GM10847 (cell line): ENCODE measurements around the gene USP3.
A peak's percentile ranks its signal among the peaks of the same experiment; 100 is the strongest.

Source experiments
- POLR2A ChIP-seq: IDR thresholded peaks from 2 replicates; pipeline ENCODE4 v1.6.1; 2011; ENCODE audit not compliant: insufficient read length; ENCODE audit errors: extremely low read depth

USP3 gene

GRCh38 chr15:63504247-63504978 lies at the start of gene USP3:
Gene USP3, plus strand, starts transcription at chr15:63504593. Its CDS starts 147 bp downstream, at chr15:63504740.
- TF ChIP-seq POLR2A: peak; percentile 68

- TF ChIP-seq POLR2A: no peak
Observed at GRCh38 chr15:63456258-63456657, 48.1 kb upstream of the USP3 start.

- TF ChIP-seq POLR2A: no peak
Observed at GRCh38 chr15:63457379-63457778, 47.0 kb upstream of the USP3 start.

GRCh38 chr15:63458026-63458425 lies 46.4 kb upstream of the USP3 start:
- TF ChIP-seq POLR2A: no peak

GRCh38 chr15:63458794-63459395 lies 45.5 kb upstream of the USP3 start:
- TF ChIP-seq POLR2A: no peak

- TF ChIP-seq POLR2A: no peak
Observed at GRCh38 chr15:63460210-63461155, 43.9 kb upstream of the USP3 start.

GRCh38 chr15:63461230-63461985 lies 43.0 kb upstream of the USP3 start:
- no peak for TF ChIP-seq POLR2A

- no peak for TF ChIP-seq POLR2A
Observed at GRCh38 chr15:63462088-63462487, 42.3 kb upstream of the USP3 start.

GRCh38 chr15:63463036-63463435 lies 41.4 kb upstream of the USP3 start:
- no peak for TF ChIP-seq POLR2A

GRCh38 chr15:63463793-63464192 lies 40.6 kb upstream of the USP3 start:
- no peak for TF ChIP-seq POLR2A

GRCh38 chr15:63465104-63465503 lies 39.3 kb upstream of the USP3 start:
- TF ChIP-seq POLR2A: no peak

- TF ChIP-seq POLR2A: no peak
Observed at GRCh38 chr15:63466378-63467192, 37.8 kb upstream of the USP3 start.

GRCh38 chr15:63469190-63469589 lies 35.2 kb upstream of the USP3 start:
- no peak for TF ChIP-seq POLR2A

GRCh38 chr15:63469984-63470383 lies 34.4 kb upstream of the USP3 start:
- no peak for TF ChIP-seq POLR2A

GRCh38 chr15:63473007-63473748 lies 31.2 kb upstream of the USP3 start:
- no peak for TF ChIP-seq POLR2A
